ENCODE data around the gene MSH4. TPM values are rescaled to one million over a fixed set of nuclear protein-coding genes. Genes with fewer than 3 reads are reported as not detected.

The MSH4 gene
- total RNA-seq, 3 donors from 2014 or later: 0.35 to 0.66 (median 0.41) TPM

DNA sequence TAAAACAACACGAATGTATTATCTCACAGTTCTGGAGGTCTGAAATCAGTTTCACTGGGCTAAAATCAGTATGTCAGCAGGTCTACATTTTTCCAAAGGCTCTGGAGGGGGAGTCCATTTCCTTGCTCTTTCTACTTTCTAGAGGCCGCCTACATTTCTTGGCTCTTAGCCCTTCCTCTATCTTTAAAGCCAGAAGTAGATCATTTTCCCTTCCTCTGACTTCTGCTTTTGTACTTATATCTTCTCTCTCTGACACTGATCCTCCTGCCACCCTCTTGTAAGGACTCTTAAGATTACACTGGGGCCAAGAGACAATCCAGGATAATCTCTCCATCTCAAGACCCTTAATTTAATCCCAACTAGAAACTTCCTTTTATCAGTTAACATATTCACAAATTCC is 41.4 kb downstream of the MSH4 start:
- TF ChIP-seq CTCF (IDR thresholded peaks at IDR 0.05): no peak
- no peak for ATAC-seq
- no peak for DNase-seq
- Histone ChIP-seq H3K36me3 (ENCODE audit: low read depth) (no peaks in the 10 kb centered on the region), H3K4me1 (ENCODE audit: low read depth) (no peaks in the 10 kb centered on the region), H3K4me3 (no peak overlapping the region), H3K9me3 (peaks cover 8% of the 10 kb centered on the region)
- intact Hi-C loops (cut with DNase I, micrococcal nuclease): no loop called here

- TF ChIP-seq CTCF (IDR thresholded peaks at IDR 0.05): no peak
- Histone ChIP-seq H3K36me3 (ENCODE audit: low read depth) (no peaks in the 10 kb centered on the region), H3K9me3 (no peaks in the 10 kb centered on the region), H3K4me1 (ENCODE audit: low read depth) (no peaks in the 10 kb centered on the region), H3K4me3 (no peak overlapping the region)
- DNase-seq (no peak), ATAC-seq (no peak)
- intact Hi-C loops (cut with DNase I, micrococcal nuclease): no loop called here
Observed at GRCh38 chr1:75841421-75841820, 44.7 kb downstream of the MSH4 start.

DNA sequence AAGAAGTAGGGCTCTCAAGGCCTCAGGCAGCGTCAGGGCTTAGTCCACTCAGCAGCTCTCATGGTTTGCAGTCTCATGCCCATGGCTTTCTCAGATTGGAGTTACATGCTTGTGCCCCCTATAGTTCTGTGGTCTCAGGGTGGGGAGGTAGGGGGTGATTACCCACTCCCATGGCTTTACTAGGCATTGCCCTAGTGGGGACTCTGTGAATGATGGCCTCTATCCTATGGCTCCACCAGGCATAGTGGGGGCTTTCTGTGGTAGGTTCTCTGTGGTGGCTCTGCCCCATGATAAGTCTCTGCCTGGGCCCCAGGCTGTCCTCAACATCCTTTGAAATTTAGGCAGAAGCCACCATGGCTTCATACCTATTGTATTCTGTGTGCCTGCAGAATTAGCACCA is 48.9 kb downstream of the MSH4 start:
- H3K4me3 ChIP-seq: no peak overlapping the region
- H3K9me3 ChIP-seq: no peaks in the 10 kb centered on the region
- intact Hi-C loops (cut with DNase I, micrococcal nuclease): no loop called here
- no peaks in the 10 kb centered on the region for H3K4me1 ChIP-seq (ENCODE audit: low read depth)
- no peak for DNase-seq
- no peak for TF ChIP-seq CTCF (IDR thresholded peaks at IDR 0.05)
- H3K36me3 ChIP-seq (ENCODE audit: low read depth): no peaks in the 10 kb centered on the region
- no peak for ATAC-seq

GRCh38 chr1:75855010-75855409 is 58.3 kb downstream of the MSH4 start:
- intact Hi-C loops (cut with DNase I, micrococcal nuclease): no loop called here
- DNase-seq (no peak), ATAC-seq (no peak)
- TF ChIP-seq CTCF (IDR thresholded peaks at IDR 0.05): no peak
- no peaks in the 10 kb centered on the region for H3K36me3 ChIP-seq (ENCODE audit: low read depth)
- H3K9me3 ChIP-seq: no peaks in the 10 kb centered on the region
- no peaks in the 10 kb centered on the region for H3K4me1 ChIP-seq (ENCODE audit: low read depth)
- H3K4me3 ChIP-seq: no peak overlapping the region

DNA sequence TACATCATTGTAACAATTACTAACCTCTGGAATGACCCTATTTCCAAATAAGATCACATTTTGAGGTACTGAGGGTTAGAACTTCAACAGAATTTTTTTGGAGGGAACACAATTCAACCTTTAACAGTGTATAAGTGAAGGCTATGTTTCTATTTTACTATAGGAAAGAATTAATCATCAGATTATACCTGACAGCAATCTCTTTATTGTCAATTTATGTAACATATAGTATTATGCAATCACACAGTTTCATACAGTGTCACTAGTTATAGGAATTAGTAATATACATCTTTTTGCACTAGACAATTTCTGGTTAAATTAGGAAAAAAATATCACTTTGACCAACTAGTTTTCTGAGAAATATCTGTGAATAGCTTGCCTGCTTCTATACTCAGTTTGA is 59.1 kb downstream of the MSH4 start:
- Histone ChIP-seq H3K9me3 (no peaks in the 10 kb centered on the region), H3K36me3 (ENCODE audit: low read depth) (no peaks in the 10 kb centered on the region), H3K4me1 (ENCODE audit: low read depth) (no peaks in the 10 kb centered on the region), H3K4me3 (no peak overlapping the region)
- intact Hi-C loops (cut with DNase I, micrococcal nuclease): no loop called here
- DNase-seq (no peak), ATAC-seq (no peak)
- no peak for TF ChIP-seq CTCF (IDR thresholded peaks at IDR 0.05)

DNA sequence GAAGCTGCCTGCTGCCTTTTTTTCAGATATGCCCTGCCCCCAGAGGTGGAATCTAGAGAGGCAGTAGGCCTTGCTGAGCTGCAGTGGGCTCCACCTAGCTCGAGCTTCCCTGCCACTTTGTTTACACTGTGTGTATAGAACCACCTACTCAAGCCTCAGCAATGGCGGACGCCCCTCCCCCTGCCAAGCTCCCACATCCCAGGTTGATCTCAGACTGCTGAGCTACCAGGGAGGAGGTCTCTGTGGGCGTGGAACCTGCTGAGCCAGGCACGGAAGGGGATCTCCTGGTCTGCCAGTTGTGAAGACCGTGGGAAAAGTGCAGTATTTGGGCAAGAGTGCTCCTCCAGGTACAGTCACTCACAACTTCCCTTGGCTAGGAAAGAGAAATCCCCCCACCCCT is 65.1 kb downstream of the MSH4 start:
- intact Hi-C loops (cut with DNase I, micrococcal nuclease): no loop called here
- no peak for TF ChIP-seq CTCF (IDR thresholded peaks at IDR 0.05)
- no peak for ATAC-seq
- Histone ChIP-seq H3K4me1 (ENCODE audit: low read depth) (no peaks in the 10 kb centered on the region), H3K9me3 (no peaks in the 10 kb centered on the region), H3K4me3 (no peak overlapping the region), H3K36me3 (ENCODE audit: low read depth) (no peaks in the 10 kb centered on the region)
- DNase-seq: no peak
